ENCODE results near the gene SLC6A13. TPM values are rescaled to one million over a fixed set of nuclear protein-coding genes. Genes with fewer than 3 reads are reported as not detected.
A peak's percentile ranks its signal among the peaks of the same experiment; 100 is the strongest.
"Not testable (repeated sequence)": the region's sequence is repeated elsewhere in the genome, so short reads cannot be mapped to it uniquely, and the experiment has no call there.

Gene SLC6A13
- total RNA-seq (2014; rRNA removed; shearing (Covaris generic)) = 0.12 TPM in 1 of 2 replicates, not detected in the other

GRCh38 chr12:262817-263216 is at the start of gene SLC6A13:
SLC6A13 (minus strand) TSS chr12:262836; CDS start chr12:260052, 2,784 bp downstream.
- H3K4me3 ChIP-seq = no peak within 1 kb of the TSS
- no peak within 1 kb of the TSS for H3K27ac ChIP-seq
- peaks cover 2% of the 10 kb centered on the region; the same call in 1 of the 2 replicates for H3K4me1 ChIP-seq
- peaks cover 5% of the 10 kb centered on the region for H3K27me3 ChIP-seq
- H3K9me3 ChIP-seq (replicated peaks) = no peaks in the 10 kb centered on the region
- peak; percentile 16 to 26 for DNase-seq
- no peaks in the 10 kb centered on the region for H3K36me3 ChIP-seq

- H3K4me3 ChIP-seq = no peak overlapping the region
Observed at GRCh38 chr12:308511-308910, 45.9 kb upstream of the SLC6A13 start.

GRCh38 chr12:307406-307805 is 44.8 kb upstream of the SLC6A13 start:
- H3K36me3 ChIP-seq = peaks cover 82% of the 10 kb centered on the region
- H3K4me3 ChIP-seq = no peak overlapping the region

More at GRCh38 chr12:308511-308910, 45.9 kb upstream of the SLC6A13 start:
- H3K9me3 ChIP-seq (replicated peaks) = no peaks in the 10 kb centered on the region
- peaks cover 83% of the 10 kb centered on the region for H3K36me3 ChIP-seq
- no peaks in the 10 kb centered on the region for H3K27me3 ChIP-seq
- DNase-seq = no peak
- no peak overlapping the region for H3K27ac ChIP-seq
- H3K4me1 ChIP-seq = no peaks in the 10 kb centered on the region

GRCh38 chr12:304805-305204 is 42.2 kb upstream of the SLC6A13 start:
- Histone ChIP-seq H3K4me1 (no peaks in the 10 kb centered on the region), H3K36me3 (peaks cover 65% of the 10 kb centered on the region), H3K4me3 (no peak overlapping the region), H3K27me3 (no peaks in the 10 kb centered on the region), H3K9me3 (replicated peaks) (peaks cover 17% of the 10 kb centered on the region), H3K27ac (no peak overlapping the region)
- no peak for DNase-seq

More at GRCh38 chr12:307406-307805, 44.8 kb upstream of the SLC6A13 start:
- no peak overlapping the region for H3K27ac ChIP-seq
- H3K27me3 ChIP-seq = no peaks in the 10 kb centered on the region
- peaks cover 4% of the 10 kb centered on the region; the same call in 1 of the 2 replicates for H3K9me3 ChIP-seq (replicated peaks)
- DNase-seq = no peak
- no peaks in the 10 kb centered on the region for H3K4me1 ChIP-seq

GRCh38 chr12:302766-303165 is 40.1 kb upstream of the SLC6A13 start:
- Histone ChIP-seq H3K36me3 (peaks cover 53% of the 10 kb centered on the region), H3K9me3 (replicated peaks) (peaks cover 26% of the 10 kb centered on the region)
- not testable (repeated sequence) for H3K4me3 ChIP-seq, H3K4me1 ChIP-seq, H3K27me3 ChIP-seq, H3K27ac ChIP-seq, DNase-seq

- not testable (repeated sequence) for H3K4me3 ChIP-seq, H3K27me3 ChIP-seq, H3K27ac ChIP-seq, H3K4me1 ChIP-seq, DNase-seq
- H3K9me3 ChIP-seq (replicated peaks) = peaks cover 26% of the 10 kb centered on the region
- H3K36me3 ChIP-seq = peaks cover 57% of the 10 kb centered on the region
Observed at GRCh38 chr12:300166-300565, 37.5 kb upstream of the SLC6A13 start.

GRCh38 chr12:299511-299910 is 36.9 kb upstream of the SLC6A13 start:
- DNase-seq, H3K4me1 ChIP-seq, H3K27me3 ChIP-seq, H3K27ac ChIP-seq, H3K4me3 ChIP-seq: not testable (repeated sequence)
- H3K36me3 ChIP-seq = peaks cover 60% of the 10 kb centered on the region
- H3K9me3 ChIP-seq (replicated peaks) = peaks cover 26% of the 10 kb centered on the region

GRCh38 chr12:298059-298458 is 35.4 kb upstream of the SLC6A13 start:
- DNase-seq, H3K27me3 ChIP-seq, H3K27ac ChIP-seq, H3K4me1 ChIP-seq, H3K4me3 ChIP-seq: not testable (repeated sequence)
- Histone ChIP-seq H3K36me3 (peaks cover 59% of the 10 kb centered on the region), H3K9me3 (replicated peaks) (peaks cover 26% of the 10 kb centered on the region)

GRCh38 chr12:295132-295531 is 32.5 kb upstream of the SLC6A13 start:
- Histone ChIP-seq H3K4me1 (no peaks in the 10 kb centered on the region), H3K4me3 (no peak overlapping the region), H3K36me3 (peaks cover 66% of the 10 kb centered on the region), H3K9me3 (replicated peaks) (peaks cover 13% of the 10 kb centered on the region), H3K27ac (no peak overlapping the region), H3K27me3 (no peaks in the 10 kb centered on the region)
- DNase-seq = no peak

GRCh38 chr12:293199-293598 is 30.6 kb upstream of the SLC6A13 start:
- no peaks in the 10 kb centered on the region for H3K4me1 ChIP-seq
- no peaks in the 10 kb centered on the region for H3K9me3 ChIP-seq (replicated peaks)
- H3K36me3 ChIP-seq = peaks cover 62% of the 10 kb centered on the region
- no peak overlapping the region for H3K4me3 ChIP-seq
- H3K27me3 ChIP-seq = no peaks in the 10 kb centered on the region
- H3K27ac ChIP-seq = no peak overlapping the region
- DNase-seq = no peak

- Histone ChIP-seq H3K9me3 (replicated peaks) (no peaks in the 10 kb centered on the region), H3K36me3 (peaks cover 57% of the 10 kb centered on the region), H3K27me3 (no peaks in the 10 kb centered on the region), H3K4me1 (no peaks in the 10 kb centered on the region), H3K27ac (no peak overlapping the region), H3K4me3 (no peak overlapping the region)
- no peak for DNase-seq
Observed at GRCh38 chr12:292186-292585, 29.6 kb upstream of the SLC6A13 start.

GRCh38 chr12:291153-291723 is 28.6 kb upstream of the SLC6A13 start:
- H3K27ac ChIP-seq = no peak overlapping the region
- no peak overlapping the region for H3K4me3 ChIP-seq
- H3K4me1 ChIP-seq = no peaks in the 10 kb centered on the region
- DNase-seq = no peak
- no peaks in the 10 kb centered on the region for H3K27me3 ChIP-seq
- no peaks in the 10 kb centered on the region for H3K9me3 ChIP-seq (replicated peaks)
- H3K36me3 ChIP-seq = peaks cover 47% of the 10 kb centered on the region

GRCh38 chr12:288687-289086 is 26.1 kb upstream of the SLC6A13 start:
- no peaks in the 10 kb centered on the region for H3K27me3 ChIP-seq
- no peaks in the 10 kb centered on the region for H3K4me1 ChIP-seq
- no peak overlapping the region for H3K4me3 ChIP-seq
- H3K9me3 ChIP-seq (replicated peaks) = no peaks in the 10 kb centered on the region
- H3K36me3 ChIP-seq = peaks cover 40% of the 10 kb centered on the region
- DNase-seq = no peak
- H3K27ac ChIP-seq = no peak overlapping the region

GRCh38 chr12:286531-287300 is 24.1 kb upstream of the SLC6A13 start:
- Histone ChIP-seq H3K27me3 (no peaks in the 10 kb centered on the region), H3K36me3 (peaks cover 28% of the 10 kb centered on the region), H3K9me3 (replicated peaks) (no peaks in the 10 kb centered on the region), H3K4me1 (no peaks in the 10 kb centered on the region), H3K27ac (no peak overlapping the region), H3K4me3 (no peak overlapping the region)
- DNase-seq = no peak

- Histone ChIP-seq H3K4me3 (no peak overlapping the region), H3K27ac (no peak overlapping the region), H3K4me1 (no peaks in the 10 kb centered on the region)
Observed at GRCh38 chr12:278046-278445, 15.4 kb upstream of the SLC6A13 start.

More at GRCh38 chr12:278046-278445, 15.4 kb upstream of the SLC6A13 start:
- Histone ChIP-seq H3K27me3 (no peaks in the 10 kb centered on the region), H3K36me3 (no peaks in the 10 kb centered on the region), H3K9me3 (replicated peaks) (no peaks in the 10 kb centered on the region)
- no peak for DNase-seq
